Liver (tissue), 9 donors: ENCODE measurements around the gene DCAF4. TPM values are rescaled to one million over a fixed set of nuclear protein-coding genes. Genes with fewer than 3 reads are reported as not detected.

Experiments used
- DNase-seq: peaks from one replicate; pipeline ENCODE4 v3.0.0-alpha.2; 2017; ENCODE audit warnings: low spot score
- H3K27ac ChIP-seq, 2 donors: one replicate each; pipeline ENCODE4 v1.7.0; 2013; ENCODE audit warnings: inconsistent platforms in 2 of 2, low read length in 2 of 2, control low read depth in 1 of 2, low read depth in 1 of 2, mild to moderate bottlenecking in 1 of 2
- H3K27me3 ChIP-seq, 4 donors: one replicate each; pipeline versions ENCODE4 v1.6.1 to v1.7.0; 2013; ENCODE audit warnings: low read length in 3 of 4, inconsistent platforms in 1 of 4, mild to moderate bottlenecking in 1 of 4, moderate library complexity in 1 of 4; ENCODE audit not compliant: control insufficient read depth in 4 of 4, insufficient read depth in 4 of 4
- H3K36me3 ChIP-seq, 4 donors: one replicate each; pipeline versions ENCODE4 v1.6.1 to v1.7.0; 2013; ENCODE audit warnings: low read length in 3 of 4, mild to moderate bottlenecking in 3 of 4, low read depth in 1 of 4, moderate library complexity in 1 of 4; ENCODE audit not compliant: control insufficient read depth in 4 of 4, insufficient read depth in 3 of 4
- H3K4me1 ChIP-seq, 4 donors: one replicate each; pipeline versions ENCODE4 v1.6.1 to v1.7.0; 2013; ENCODE audit warnings: low read length in 3 of 4, mild to moderate bottlenecking in 3 of 4, moderate library complexity in 1 of 4; ENCODE audit not compliant: control insufficient read depth in 4 of 4, insufficient read depth in 4 of 4
- H3K4me3 ChIP-seq, 3 donors: one replicate each; pipeline versions ENCODE4 v1.6.1 to v1.7.0; 2013; ENCODE audit warnings: low read length in 3 of 3, control low read depth in 1 of 3, low read depth in 1 of 3, mild to moderate bottlenecking in 1 of 3
- H3K9ac ChIP-seq, 2 donors: one replicate each; pipeline ENCODE4 v1.7.0; 2013; ENCODE audit warnings: low read length in 2 of 2, mild to moderate bottlenecking in 2 of 2, moderate library complexity in 2 of 2, control low read depth in 1 of 2, low read depth in 1 of 2
- H3K9me3 ChIP-seq, 4 donors: one replicate each; pipeline versions ENCODE4 v1.6.1 to v1.7.0; 2013; ENCODE audit warnings: low read length in 3 of 4; ENCODE audit not compliant: control insufficient read depth in 4 of 4
- ATF3 ChIP-seq: IDR thresholded peaks from 2 replicates; pipeline ENCODE4 v1.6.1; 2016; ENCODE audit warnings: antibody characterized with exemption
- CTCF ChIP-seq: fragments of 150-350 bp; IDR thresholded peaks from 2 replicates; pipeline ENCODE4 v1.5.1; 2017; ENCODE audit warnings: improper control_type of control experiment, low read depth, low read length; ENCODE audit not compliant: missing input control
- EGR1 ChIP-seq, 2 donors: IDR thresholded peaks; 2 replicates each; pipeline ENCODE4 v1.6.1; 2016 to 2018; ENCODE audit warnings: antibody characterized with exemption in 2 of 2, low read depth in 2 of 2
- FOXA1 ChIP-seq: IDR thresholded peaks from 2 replicates; pipeline ENCODE4 v1.6.1; 2016; ENCODE audit warnings: antibody characterized with exemption
- FOXA2 ChIP-seq: IDR thresholded peaks from 2 replicates; pipeline ENCODE4 v1.6.1; 2016; ENCODE audit warnings: antibody characterized with exemption
- GABPA ChIP-seq, 2 donors: IDR thresholded peaks in 1 of 2; conservative IDR thresholded peaks in 1 of 2; 2 replicates each; pipeline ENCODE4 v1.6.1; 2016; ENCODE audit warnings: antibody characterized with exemption in 2 of 2, mild to moderate bottlenecking in 1 of 2, moderate library complexity in 1 of 2
- HNF4G ChIP-seq: IDR thresholded peaks from 2 replicates; pipeline ENCODE4 v1.6.1; 2016; ENCODE audit warnings: antibody characterized with exemption
- JUND ChIP-seq, 2 donors: IDR thresholded peaks; 2 replicates each; pipeline ENCODE4 v1.6.1; 2016; ENCODE audit warnings: antibody characterized with exemption in 2 of 2
- MAX ChIP-seq: IDR thresholded peaks from 2 replicates; pipeline ENCODE4 v1.6.1; 2016; ENCODE audit warnings: antibody characterized with exemption
- NR2F2 ChIP-seq: IDR thresholded peaks from 2 replicates; pipeline ENCODE4 v1.6.1; 2016; ENCODE audit warnings: antibody characterized with exemption
- RAD21 ChIP-seq, 2 donors: IDR thresholded peaks; 2 replicates each; pipeline ENCODE4 v1.6.1; 2016; ENCODE audit warnings: antibody characterized with exemption in 2 of 2, mild to moderate bottlenecking in 2 of 2
- REST ChIP-seq: IDR thresholded peaks from 2 replicates; pipeline ENCODE4 v1.6.1; 2016; ENCODE audit warnings: antibody characterized with exemption, mild to moderate bottlenecking
- RXRA ChIP-seq, 2 donors: IDR thresholded peaks; 2 replicates each; pipeline ENCODE4 v1.6.1; 2017 to 2018; ENCODE audit warnings: antibody characterized with exemption in 2 of 2, mild to moderate bottlenecking in 1 of 2
- SP1 ChIP-seq: IDR thresholded peaks from 2 replicates; pipeline ENCODE4 v1.6.1; 2018; ENCODE audit warnings: antibody characterized with exemption, mild to moderate bottlenecking
- TAF1 ChIP-seq: conservative IDR thresholded peaks from 2 replicates; pipeline ENCODE4 v1.6.1; 2016; ENCODE audit warnings: antibody characterized with exemption, mild to moderate bottlenecking
- YY1 ChIP-seq: IDR thresholded peaks from 2 replicates; pipeline ENCODE4 v1.6.1; 2016; ENCODE audit warnings: antibody characterized with exemption, mild to moderate bottlenecking
- WGBS: extraction: QIAGEN DNeasy Blood & Tissue Kit; methylation state at CpG from one replicate; pipeline ENCODE4 v1.1.7; 2013; 5-methylcytosine and 5-hydroxymethylcytosine counted together
- polyA plus RNA-seq, 2 donors: library from polyadenylated mRNA; stranded (reverse) in 1 of 2; unstranded in 1 of 2; fragments of 200-250 nt in 1 of 2; fragments of >200 nt in 1 of 2; fragmentation: Nextera tagmentation in 1 of 2; extraction: Ambion mirVana in 1 of 2; gene quantifications; one replicate each; pipeline versions ENCODE4 v1.2.1 to v1.2.3, GENCODE V29; 2013 to 2015
- total RNA-seq, 2 donors: library from RNA; depleted of rRNA; stranded (reverse); fragments of >200 nt; gene quantifications; one replicate each; pipeline ENCODE4 v1.2.3, GENCODE V29; 2014
- donor health status: healthy.
- donor health status: healthy.
- donor health status: healthy.
- donor health status: healthy.
- donor health status: healthy.

DCAF4 gene
- total and polyA plus RNA-seq, 4 donors: 3.5 to 11.0 (median 6.1) TPM

- Histone ChIP-seq H3K36me3 (peaks cover 4 to 60% (median 32%) of the 10 kb centered on the region in 4 donors), H3K27me3 (no peaks in the 10 kb centered on the region), H3K4me1 (no peaks in the 10 kb centered on the region), H3K9me3 (no peaks in the 10 kb centered on the region), H3K27ac (no peak overlapping the region), H3K4me3 (no peak overlapping the region), H3K9ac (no peak overlapping the region)
- DNase-seq: no peak
- TF ChIP-seq ATF3: no peak
- TF ChIP-seq EGR1 (IDR thresholded peaks at IDR 0.05; ENCODE audit: low read depth in 2 of 2): no peak
- TF ChIP-seq MAX: no peak
- TF ChIP-seq FOXA1: no peak
- TF ChIP-seq GABPA (IDR thresholded peaks at IDR 0.05 in 1 of 2, conservative IDR thresholded peaks at IDR 0.05 in 1 of 2): no peak
- no peak for TF ChIP-seq FOXA2
- TF ChIP-seq RXRA (IDR thresholded peaks at IDR 0.05): no peak
- no peak for TF ChIP-seq JUND (IDR thresholded peaks at IDR 0.05)
- no peak for TF ChIP-seq SP1
- no peak for TF ChIP-seq REST
- TF ChIP-seq HNF4G: no peak
- TF ChIP-seq TAF1: no peak
- no peak for TF ChIP-seq CTCF
- no peak for TF ChIP-seq YY1
- no peak for TF ChIP-seq RAD21 (IDR thresholded peaks at IDR 0.05)
- 95% methylated on average over 14 of the region's 14 CpGs for WGBS
Observed at GRCh38 chr14:72942934-72943333, 16.7 kb downstream of the DCAF4 start.

GRCh38 chr14:72943876-72944430 is 17.7 kb downstream of the DCAF4 start:
- no peak overlapping the region for H3K4me3 ChIP-seq
- no peak overlapping the region for H3K27ac ChIP-seq
- H3K36me3 ChIP-seq: peaks cover 4 to 54% (median 28%) of the 10 kb centered on the region in 4 donors
- no peaks in the 10 kb centered on the region for H3K4me1 ChIP-seq
- H3K9ac ChIP-seq: no peak overlapping the region
- WGBS: 95% methylated on average over 13 of the region's 13 CpGs
- H3K27me3 ChIP-seq: no peaks in the 10 kb centered on the region
- no peaks in the 10 kb centered on the region for H3K9me3 ChIP-seq
- DNase-seq: no peak
- TF ChIP-seq NR2F2: no peak
- TF ChIP-seq YY1: no peak
- TF ChIP-seq GABPA (IDR thresholded peaks at IDR 0.05 in 1 of 2, conservative IDR thresholded peaks at IDR 0.05 in 1 of 2): no peak
- TF ChIP-seq EGR1 (IDR thresholded peaks at IDR 0.05; ENCODE audit: low read depth in 2 of 2): no peak
- no peak for TF ChIP-seq CTCF
- TF ChIP-seq TAF1: no peak
- TF ChIP-seq RXRA (IDR thresholded peaks at IDR 0.05): no peak
